Renal pelvis (tissue), 4 donors: ENCODE data around the gene ATP2A3. TPM values are rescaled to one million over a fixed set of nuclear protein-coding genes. Genes with fewer than 3 reads are reported as not detected.

ENCODE experiments used
- DNase-seq: peaks from one replicate; pipeline ENCODE4 v3.0.0-alpha.2; 2013
- polyA plus RNA-seq, 3 donors: library from polyadenylated mRNA; unstranded; fragments of 120-200 nt; gene quantifications; one replicate each; pipeline ENCODE4 v1.2.1, GENCODE V29; 2013; ENCODE audit not compliant: insufficient read length in 3 of 3

The ATP2A3 gene
- polyA plus RNA-seq, 3 donors, result 5.4 to 7.2 (median 6.0) TPM

GRCh38 chr17:3912827-3913226 is 51.4 kb downstream of the ATP2A3 start:
- DNase-seq, result no peak

- DNase-seq, result no peak
These were observed 52.8 kb downstream of the ATP2A3 start for GRCh38 chr17:3911271-3912053.

- DNase-seq, result no peak
These were observed 53.6 kb downstream of the ATP2A3 start for GRCh38 chr17:3910420-3911270.

GRCh38 chr17:3909257-3909656 is 55.0 kb downstream of the ATP2A3 start:
- no peak for DNase-seq

GRCh38 chr17:3907483-3908216 is 56.6 kb downstream of the ATP2A3 start:
- no peak for DNase-seq

GRCh38 chr17:3906881-3907280 is 57.4 kb downstream of the ATP2A3 start:
- no peak for DNase-seq

- DNase-seq, result no peak
These were observed 59.2 kb downstream of the ATP2A3 start for GRCh38 chr17:3905017-3905520.

- no peak for DNase-seq
These were observed 59.7 kb downstream of the ATP2A3 start for GRCh38 chr17:3904501-3904900.

- no peak for DNase-seq
These were observed 60.4 kb downstream of the ATP2A3 start for GRCh38 chr17:3903881-3904290.

GRCh38 chr17:3903051-3903825 is 61.0 kb downstream of the ATP2A3 start:
- no peak for DNase-seq

- DNase-seq, result no peak
These were observed 63.6 kb downstream of the ATP2A3 start for GRCh38 chr17:3900646-3901045.

- no peak for DNase-seq
These were observed 66.5 kb downstream of the ATP2A3 start for GRCh38 chr17:3897731-3898130.

GRCh38 chr17:3896968-3897235 is 67.3 kb downstream of the ATP2A3 start:
- DNase-seq, result no peak

GRCh38 chr17:3896108-3896967 is 67.9 kb downstream of the ATP2A3 start:
- DNase-seq, result no peak

- DNase-seq, result no peak
These were observed 68.9 kb downstream of the ATP2A3 start for GRCh38 chr17:3895354-3895753.

GRCh38 chr17:3894911-3895343 is 69.3 kb downstream of the ATP2A3 start:
- no peak for DNase-seq

- DNase-seq, result no peak
These were observed 70.0 kb downstream of the ATP2A3 start for GRCh38 chr17:3894188-3894587.

- no peak for DNase-seq
These were observed 70.5 kb downstream of the ATP2A3 start for GRCh38 chr17:3893720-3894116.

- peak; percentile 86 for DNase-seq
These were observed 71.1 kb downstream of the ATP2A3 start, which contains the start of gene CAMKK1 for GRCh38 chr17:3893003-3893719. CAMKK1 (minus strand) TSS chr17:3893053; CDS start chr17:3885687, 7,366 bp downstream.
